Trophoblast cell (in vitro differentiated cells and primary cell): Measurements from ENCODE around the gene MORC2.
A peak's percentile ranks its signal among the peaks of the same experiment; 100 is the strongest.

Source experiments
- DNase-seq, 2 donors: peaks; one replicate each; pipeline ENCODE4 v3.0.0-alpha.2; 2016
- H2AFZ ChIP-seq: 2 replicates; pipeline ENCODE4 v1.6.1; 2013; ENCODE audit warnings: low read length, moderate library complexity, mild to moderate bottlenecking; ENCODE audit not compliant: insufficient read depth, poor library complexity
- H2AK5ac ChIP-seq: 2 replicates; pipeline ENCODE4 v1.6.1; 2013; ENCODE audit warnings: mild to moderate bottlenecking, low read length
- H2BK120ac ChIP-seq: 2 replicates; pipeline ENCODE4 v1.6.1; 2013; ENCODE audit warnings: low read length, mild to moderate bottlenecking, moderate library complexity; ENCODE audit not compliant: insufficient read depth, poor library complexity
- H2BK12ac ChIP-seq: 2 replicates; pipeline ENCODE4 v1.6.1; 2013; ENCODE audit warnings: mild to moderate bottlenecking, low read length, moderate library complexity
- H2BK5ac ChIP-seq: 2 replicates; pipeline ENCODE4 v1.6.1; 2013; ENCODE audit warnings: low read length, low read depth, moderate library complexity, mild to moderate bottlenecking; ENCODE audit not compliant: poor library complexity
- H3K14ac ChIP-seq: 2 replicates; pipeline ENCODE4 v1.6.1; 2013; ENCODE audit warnings: mild to moderate bottlenecking, low read length
- H3K18ac ChIP-seq: 2 replicates; pipeline ENCODE4 v1.6.1; 2013; ENCODE audit warnings: mild to moderate bottlenecking, low read length
- H3K23ac ChIP-seq: 2 replicates; pipeline ENCODE4 v1.6.1; 2013; ENCODE audit warnings: low read length
- H3K27ac ChIP-seq: 2 replicates; pipeline ENCODE4 v1.5.1; 2013; ENCODE audit warnings: low read depth, mild to moderate bottlenecking, inconsistent platforms, low read length, moderate library complexity
- H3K27me3 ChIP-seq: 2 replicates; pipeline ENCODE4 v1.6.1; 2013; ENCODE audit warnings: inconsistent platforms, mild to moderate bottlenecking, low read length, moderate library complexity; ENCODE audit not compliant: insufficient read depth
- H3K36me3 ChIP-seq, 2 experiments: 1 replicate in 1 of 2; 2 replicates in 1 of 2; pipeline ENCODE4 v1.6.1; 2013; ENCODE audit warnings: low read length in 2 of 2, mild to moderate bottlenecking in 2 of 2, moderate library complexity in 1 of 2; ENCODE audit not compliant: insufficient read depth in 2 of 2, control insufficient read depth in 1 of 2
- H3K4ac ChIP-seq: 2 replicates; pipeline ENCODE4 v1.6.1; 2013; ENCODE audit warnings: low read depth, mild to moderate bottlenecking, low read length, moderate library complexity
- H3K4me1 ChIP-seq, 2 experiments: 1 replicate in 1 of 2; 2 replicates in 1 of 2; pipeline ENCODE4 v1.6.1; 2013; ENCODE audit warnings: low read length in 2 of 2, mild to moderate bottlenecking in 2 of 2, moderate library complexity in 1 of 2; ENCODE audit not compliant: insufficient read depth in 2 of 2, control insufficient read depth in 1 of 2
- H3K4me2 ChIP-seq: 2 replicates; pipeline ENCODE4 v1.6.1; 2013; ENCODE audit warnings: inconsistent platforms, mild to moderate bottlenecking, low read length, moderate library complexity
- H3K4me3 ChIP-seq: 2 replicates; pipeline ENCODE4 v1.5.1; 2013; ENCODE audit warnings: mild to moderate bottlenecking, low read depth, low read length, inconsistent platforms
- H3K79me1 ChIP-seq: one replicate; pipeline ENCODE4 v1.6.1; 2013; ENCODE audit warnings: low read length
- H3K79me2 ChIP-seq: 2 replicates; pipeline ENCODE4 v1.6.1; 2013; ENCODE audit warnings: low read length, mild to moderate bottlenecking; ENCODE audit not compliant: control insufficient read depth, insufficient read depth, poor library complexity
- H3K9ac ChIP-seq: 2 replicates; pipeline ENCODE4 v1.6.1; 2013; ENCODE audit warnings: mild to moderate bottlenecking, low read length
- H3K9me3 ChIP-seq: 2 replicates; pipeline ENCODE4 v1.6.1; 2013; ENCODE audit warnings: low read depth, mild to moderate bottlenecking, control low read depth, inconsistent platforms, low read length; ENCODE audit not compliant: insufficient read depth
- H4K12ac ChIP-seq: 2 replicates; pipeline ENCODE4 v1.6.1; 2013; ENCODE audit warnings: low read depth, mild to moderate bottlenecking, low read length, moderate library complexity
- H4K8ac ChIP-seq: 2 replicates; pipeline ENCODE4 v1.6.1; 2013; ENCODE audit warnings: low read depth, mild to moderate bottlenecking, low read length, moderate library complexity
- H4K91ac ChIP-seq: one replicate; pipeline ENCODE4 v1.6.1; 2013; ENCODE audit warnings: low read depth, mild to moderate bottlenecking, low read length, moderate library complexity
- WGBS: extraction: QIAGEN DNeasy Blood & Tissue Kit; methylation state at CpG from one replicate; pipeline ENCODE4 v1.1.7; 2013; ENCODE audit warnings: missing lambda C conversion rate; ENCODE audit not compliant: insufficient read length, insufficient coverage; ENCODE audit errors: extremely low coverage; 5-methylcytosine and 5-hydroxymethylcytosine counted together

The MORC2 gene

DNA sequence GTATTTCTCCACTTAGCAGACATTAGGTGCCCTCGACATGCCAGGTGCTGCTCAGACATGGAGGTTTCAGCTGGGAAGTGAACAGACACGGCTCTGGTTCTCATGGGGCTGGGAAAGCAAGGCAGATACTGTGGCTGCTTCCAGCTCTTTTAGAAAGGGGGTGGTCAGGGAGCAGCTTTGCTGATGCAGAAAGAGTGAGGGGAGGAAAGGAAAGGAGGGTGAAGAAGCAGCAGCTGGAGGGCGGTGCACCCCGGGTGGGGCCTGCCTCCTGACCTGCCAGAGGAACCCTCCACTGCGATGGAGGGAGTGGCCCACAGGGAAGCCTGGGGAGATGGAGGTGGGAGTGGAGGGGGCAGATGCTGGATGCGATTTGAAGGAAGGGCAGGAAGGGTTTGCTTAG is 76.8 kb downstream of the MORC2 start:
- Histone ChIP-seq H3K4ac (no peak overlapping the region), H3K4me2 (no peak overlapping the region), H4K12ac (no peak overlapping the region), H3K27me3 (no peaks in the 10 kb centered on the region), H2AK5ac (no peak overlapping the region), H3K4me3 (no peak overlapping the region), H3K4me1 (peaks cover 6% of the 10 kb centered on the region in 2 experiments), H4K91ac (no peak overlapping the region), H3K23ac (no peak overlapping the region), H3K9me3 (peaks cover 3% of the 10 kb centered on the region), H3K14ac (no peak overlapping the region), H3K27ac (no peak overlapping the region), H2AFZ (no peak overlapping the region), H3K36me3 (peaks cover 3 to 11% of the 10 kb centered on the region in 2 experiments), H3K79me1 (no peaks in the 10 kb centered on the region), H3K79me2 (no peaks in the 10 kb centered on the region), H3K9ac (no peak overlapping the region), H4K8ac (no peak overlapping the region), H2BK120ac (no peak overlapping the region), H2BK12ac (no peak overlapping the region), H3K18ac (no peak overlapping the region), H2BK5ac (no peak overlapping the region)
- WGBS, result no CpG with 5 or more reads among the region's 6 CpGs
- no peak for DNase-seq

DNA sequence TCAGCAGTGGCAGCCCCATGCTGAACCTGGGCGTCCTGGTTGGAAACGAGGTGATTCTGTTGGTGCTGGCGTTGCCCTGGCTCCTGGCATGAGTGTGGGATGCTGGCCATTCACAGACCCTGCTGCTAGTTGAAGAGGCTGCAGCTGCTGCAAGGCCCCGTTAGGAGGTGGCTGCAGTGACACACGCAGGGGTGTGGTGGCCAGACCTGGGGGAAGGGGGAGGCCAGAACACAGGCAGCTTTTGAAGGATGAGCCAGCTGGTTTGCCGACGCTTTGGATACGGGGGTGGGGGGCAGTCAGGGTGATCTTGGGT is 77.2 kb downstream of the MORC2 start:
- no peak overlapping the region for H3K4me2 ChIP-seq
- H3K14ac ChIP-seq, result no peak overlapping the region
- no peak overlapping the region for H3K27ac ChIP-seq
- H4K91ac ChIP-seq, result no peak overlapping the region
- H4K8ac ChIP-seq, result no peak overlapping the region
- H3K18ac ChIP-seq, result no peak overlapping the region
- H2AFZ ChIP-seq, result no peak overlapping the region
- DNase-seq, result no peak
- WGBS, result no CpG with 5 or more reads among the region's 8 CpGs
- no peak overlapping the region for H3K9ac ChIP-seq
- no peaks in the 10 kb centered on the region for H3K27me3 ChIP-seq
- no peak overlapping the region for H2AK5ac ChIP-seq
- no peak overlapping the region for H2BK5ac ChIP-seq
- H3K79me1 ChIP-seq, result no peaks in the 10 kb centered on the region
- no peaks in the 10 kb centered on the region for H3K79me2 ChIP-seq
- H3K4me1 ChIP-seq, result peaks cover 6% of the 10 kb centered on the region in 2 experiments
- H2BK12ac ChIP-seq, result no peak overlapping the region
- no peak overlapping the region for H3K4me3 ChIP-seq
- H3K36me3 ChIP-seq, result peaks cover 3 to 11% of the 10 kb centered on the region in 2 experiments
- no peak overlapping the region for H3K23ac ChIP-seq
- H3K9me3 ChIP-seq, result peaks cover 3% of the 10 kb centered on the region
- H2BK120ac ChIP-seq, result no peak overlapping the region
- no peak overlapping the region for H4K12ac ChIP-seq
- H3K4ac ChIP-seq, result no peak overlapping the region

DNA sequence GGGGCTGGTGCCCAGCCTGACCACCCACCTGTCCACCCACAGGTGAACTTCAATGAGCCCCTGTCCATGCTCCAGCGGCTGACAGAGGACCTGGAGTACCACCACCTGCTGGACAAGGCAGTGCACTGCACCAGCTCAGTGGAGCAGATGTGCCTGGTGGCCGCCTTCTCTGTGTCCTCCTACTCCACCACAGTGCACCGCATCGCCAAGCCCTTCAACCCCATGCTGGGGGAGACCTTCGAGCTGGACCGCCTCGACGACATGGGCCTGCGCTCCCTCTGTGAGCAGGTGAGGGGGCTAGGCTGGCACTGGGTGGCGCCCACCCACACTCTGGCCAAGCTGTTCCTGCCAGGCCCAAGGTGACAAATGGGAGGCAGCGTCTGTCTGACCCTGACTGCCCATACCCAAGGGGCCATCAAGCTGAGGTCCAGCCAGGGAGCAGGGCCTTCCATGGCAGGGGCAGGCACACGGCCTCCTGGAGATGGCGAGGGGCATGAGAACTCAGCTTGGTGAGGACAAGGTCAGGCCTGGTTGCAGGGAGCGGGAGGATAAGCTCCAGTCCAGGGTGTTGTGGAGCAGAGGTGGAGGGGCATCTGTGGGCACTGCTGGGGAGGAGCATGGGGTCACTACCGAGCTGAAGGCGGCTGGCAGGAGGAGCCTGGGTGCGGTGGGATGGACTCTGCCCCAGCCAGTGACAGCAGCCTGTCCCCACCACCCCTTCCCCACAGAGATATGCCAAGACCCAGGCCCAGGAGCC is 77.7 kb downstream of the MORC2 start:
- peaks cover 6% of the 10 kb centered on the region in 2 experiments for H3K4me1 ChIP-seq
- no peak overlapping the region for H3K4me3 ChIP-seq
- no peak overlapping the region for H3K27ac ChIP-seq
- no peak overlapping the region for H2BK5ac ChIP-seq
- H2AFZ ChIP-seq, result no peak overlapping the region
- H3K9me3 ChIP-seq, result peaks cover 3% of the 10 kb centered on the region
- no peak overlapping the region for H2AK5ac ChIP-seq
- H4K91ac ChIP-seq, result no peak overlapping the region
- H2BK12ac ChIP-seq, result no peak overlapping the region
- no peak overlapping the region for H3K9ac ChIP-seq
- no peak overlapping the region for H4K12ac ChIP-seq
- no peaks in the 10 kb centered on the region for H3K79me1 ChIP-seq
- DNase-seq, result peak in 1 of 2 donors; percentile 66
- no peak overlapping the region for H4K8ac ChIP-seq
- no peak overlapping the region for H3K4ac ChIP-seq
- no peaks in the 10 kb centered on the region for H3K27me3 ChIP-seq
- peaks cover 3 to 11% of the 10 kb centered on the region in 2 experiments for H3K36me3 ChIP-seq
- H3K79me2 ChIP-seq, result no peaks in the 10 kb centered on the region
- H2BK120ac ChIP-seq, result no peak overlapping the region
- WGBS, result no CpG with 5 or more reads among the region's 17 CpGs
- no peak overlapping the region for H3K23ac ChIP-seq
- no peak overlapping the region for H3K18ac ChIP-seq
- no peak overlapping the region for H3K14ac ChIP-seq
- no peak overlapping the region for H3K4me2 ChIP-seq

DNA sequence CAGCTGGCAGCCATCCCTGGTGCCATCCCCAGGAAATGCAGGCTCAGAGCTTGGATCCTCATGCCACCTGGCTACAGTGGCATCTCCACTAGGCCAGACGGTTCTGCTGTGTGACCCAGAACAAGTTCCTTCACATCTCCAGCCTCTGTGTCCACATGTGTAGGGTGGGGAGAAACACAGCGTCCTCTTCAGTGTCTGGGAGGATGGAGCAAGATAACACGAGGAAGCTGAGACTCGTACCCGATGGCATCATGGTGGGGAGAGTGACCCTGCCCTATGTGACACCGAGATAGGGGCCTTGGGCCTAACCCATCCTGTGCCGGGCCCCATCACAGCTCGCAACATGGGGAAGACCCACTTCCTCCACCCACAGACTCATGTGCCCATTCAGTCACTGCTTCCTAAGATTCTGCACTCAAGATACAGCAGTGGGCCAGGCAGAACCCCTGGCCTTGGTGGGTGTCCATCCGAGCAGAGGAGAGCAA is 78.5 kb downstream of the MORC2 start:
- peaks cover 6% of the 10 kb centered on the region in 2 experiments for H3K4me1 ChIP-seq
- peaks cover 3 to 11% of the 10 kb centered on the region in 2 experiments for H3K36me3 ChIP-seq
- H3K79me2 ChIP-seq, result no peaks in the 10 kb centered on the region
- peaks cover 3% of the 10 kb centered on the region for H3K9me3 ChIP-seq
- no peak overlapping the region for H4K91ac ChIP-seq
- no peak overlapping the region for H3K9ac ChIP-seq
- H3K27me3 ChIP-seq, result no peaks in the 10 kb centered on the region
- no peak for DNase-seq
- H3K4me3 ChIP-seq, result no peak overlapping the region
- no peak overlapping the region for H3K14ac ChIP-seq
- H3K23ac ChIP-seq, result no peak overlapping the region
- no peak overlapping the region for H2BK12ac ChIP-seq
- no peak overlapping the region for H2AFZ ChIP-seq
- no peak overlapping the region for H2BK120ac ChIP-seq
- H2BK5ac ChIP-seq, result no peak overlapping the region
- H3K4me2 ChIP-seq, result no peak overlapping the region
- H3K18ac ChIP-seq, result no peak overlapping the region
- no peaks in the 10 kb centered on the region for H3K79me1 ChIP-seq
- WGBS, result no CpG with 5 or more reads among the region's 9 CpGs
- no peak overlapping the region for H4K8ac ChIP-seq
- no peak overlapping the region for H3K4ac ChIP-seq
- no peak overlapping the region for H3K27ac ChIP-seq
- no peak overlapping the region for H2AK5ac ChIP-seq
- H4K12ac ChIP-seq, result no peak overlapping the region
